ENCODE results near the gene ADAMTS18.

The ADAMTS18 gene

DNA sequence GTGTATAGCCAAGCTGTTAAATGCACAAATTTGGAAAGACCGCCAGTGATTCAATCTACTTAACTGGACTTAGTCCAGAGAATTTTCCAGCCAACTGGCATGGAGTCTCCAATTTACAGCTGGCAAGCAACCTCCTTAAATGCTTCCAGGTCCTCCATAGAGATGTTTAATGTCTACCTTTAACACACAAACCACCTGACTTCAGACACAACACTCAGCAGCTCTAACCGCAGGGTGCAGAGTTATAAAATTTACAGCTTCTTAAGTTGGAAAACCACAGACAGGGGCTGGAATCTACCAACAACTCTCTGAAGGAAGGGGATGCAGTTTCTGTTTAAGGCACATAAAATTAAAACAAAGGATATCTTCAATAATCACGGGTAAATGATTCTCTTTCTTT, 128.8 kb downstream of the ADAMTS18 start (continued):
- TF ChIP-seq, protein P1, sequence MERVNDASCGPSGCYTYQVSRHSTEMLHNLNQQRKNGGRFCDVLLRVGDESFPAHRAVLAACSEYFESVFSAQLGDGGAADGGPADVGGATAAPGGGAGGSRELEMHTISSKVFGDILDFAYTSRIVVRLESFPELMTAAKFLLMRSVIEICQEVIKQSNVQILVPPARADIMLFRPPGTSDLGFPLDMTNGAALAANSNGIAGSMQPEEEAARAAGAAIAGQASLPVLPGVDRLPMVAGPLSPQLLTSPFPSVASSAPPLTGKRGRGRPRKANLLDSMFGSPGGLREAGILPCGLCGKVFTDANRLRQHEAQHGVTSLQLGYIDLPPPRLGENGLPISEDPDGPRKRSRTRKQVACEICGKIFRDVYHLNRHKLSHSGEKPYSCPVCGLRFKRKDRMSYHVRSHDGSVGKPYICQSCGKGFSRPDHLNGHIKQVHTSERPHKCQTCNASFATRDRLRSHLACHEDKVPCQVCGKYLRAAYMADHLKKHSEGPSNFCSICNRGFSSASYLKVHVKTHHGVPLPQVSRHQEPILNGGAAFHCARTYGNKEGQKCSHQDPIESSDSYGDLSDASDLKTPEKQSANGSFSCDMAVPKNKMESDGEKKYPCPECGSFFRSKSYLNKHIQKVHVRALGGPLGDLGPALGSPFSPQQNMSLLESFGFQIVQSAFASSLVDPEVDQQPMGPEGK (tag by site-specific recombination; IDR thresholded peaks at IDR 0.05) = no peak
- TF ChIP-seq BCL11A (tag by site-specific recombination; IDR thresholded peaks at IDR 0.05; ENCODE audit: low read depth) (no peak), ZNF600 (tag by site-specific recombination; IDR thresholded peaks at IDR 0.05) (no peak), KLF7 (tag by site-specific recombination; IDR thresholded peaks at IDR 0.05; ENCODE audit: borderline replicate concordance) (no peak), ZNF785 (tag by site-specific recombination; IDR thresholded peaks at IDR 0.05) (no peak), KLF17 (tag by site-specific recombination; IDR thresholded peaks at IDR 0.05) (no peak), ZXDB (tag by site-specific recombination; IDR thresholded peaks at IDR 0.05) (peak; percentile 87), ZNF19 (tag by site-specific recombination; IDR thresholded peaks at IDR 0.05; ENCODE audit: low read depth) (no peak), ZNF174 (tag by site-specific recombination; IDR thresholded peaks at IDR 0.05) (no peak), ZNF2 (tag by site-specific recombination; IDR thresholded peaks at IDR 0.05) (no peak), HOXD13 (CRISPR knock-in tag; IDR thresholded peaks at IDR 0.05; ENCODE audit: borderline replicate concordance) (0 out of 2 replicates have a peak, but pooled peaks have one; percentile 29), SCRT2 (tag by site-specific recombination; IDR thresholded peaks at IDR 0.05) (no peak), HIC1 (tag by site-specific recombination; IDR thresholded peaks at IDR 0.05) (peak; percentile 36; the same call in 1 of the 2 replicates), ZNF707 (tag by site-specific recombination; IDR thresholded peaks at IDR 0.05) (no peak), SP7 (tag by site-specific recombination; IDR thresholded peaks at IDR 0.05) (peak; percentile 75), ZNF155 (tag by site-specific recombination; IDR thresholded peaks at IDR 0.05) (no peak), ZSCAN23 (tag by site-specific recombination; IDR thresholded peaks at IDR 0.05) (no peak), ZSCAN16 (tag by site-specific recombination; IDR thresholded peaks at IDR 0.05) (no peak), ZNF362 (tag by site-specific recombination; IDR thresholded peaks at IDR 0.05) (no peak)
- TF ChIP-seq, protein P2, sequence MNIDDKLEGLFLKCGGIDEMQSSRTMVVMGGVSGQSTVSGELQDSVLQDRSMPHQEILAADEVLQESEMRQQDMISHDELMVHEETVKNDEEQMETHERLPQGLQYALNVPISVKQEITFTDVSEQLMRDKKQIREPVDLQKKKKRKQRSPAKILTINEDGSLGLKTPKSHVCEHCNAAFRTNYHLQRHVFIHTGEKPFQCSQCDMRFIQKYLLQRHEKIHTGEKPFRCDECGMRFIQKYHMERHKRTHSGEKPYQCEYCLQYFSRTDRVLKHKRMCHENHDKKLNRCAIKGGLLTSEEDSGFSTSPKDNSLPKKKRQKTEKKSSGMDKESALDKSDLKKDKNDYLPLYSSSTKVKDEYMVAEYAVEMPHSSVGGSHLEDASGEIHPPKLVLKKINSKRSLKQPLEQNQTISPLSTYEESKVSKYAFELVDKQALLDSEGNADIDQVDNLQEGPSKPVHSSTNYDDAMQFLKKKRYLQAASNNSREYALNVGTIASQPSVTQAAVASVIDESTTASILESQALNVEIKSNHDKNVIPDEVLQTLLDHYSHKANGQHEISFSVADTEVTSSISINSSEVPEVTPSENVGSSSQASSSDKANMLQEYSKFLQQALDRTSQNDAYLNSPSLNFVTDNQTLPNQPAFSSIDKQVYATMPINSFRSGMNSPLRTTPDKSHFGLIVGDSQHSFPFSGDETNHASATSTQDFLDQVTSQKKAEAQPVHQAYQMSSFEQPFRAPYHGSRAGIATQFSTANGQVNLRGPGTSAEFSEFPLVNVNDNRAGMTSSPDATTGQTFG (tag by site-specific recombination; IDR thresholded peaks at IDR 0.05; ENCODE audit: borderline replicate concordance) = no peak
- TF ChIP-seq, protein P3, sequence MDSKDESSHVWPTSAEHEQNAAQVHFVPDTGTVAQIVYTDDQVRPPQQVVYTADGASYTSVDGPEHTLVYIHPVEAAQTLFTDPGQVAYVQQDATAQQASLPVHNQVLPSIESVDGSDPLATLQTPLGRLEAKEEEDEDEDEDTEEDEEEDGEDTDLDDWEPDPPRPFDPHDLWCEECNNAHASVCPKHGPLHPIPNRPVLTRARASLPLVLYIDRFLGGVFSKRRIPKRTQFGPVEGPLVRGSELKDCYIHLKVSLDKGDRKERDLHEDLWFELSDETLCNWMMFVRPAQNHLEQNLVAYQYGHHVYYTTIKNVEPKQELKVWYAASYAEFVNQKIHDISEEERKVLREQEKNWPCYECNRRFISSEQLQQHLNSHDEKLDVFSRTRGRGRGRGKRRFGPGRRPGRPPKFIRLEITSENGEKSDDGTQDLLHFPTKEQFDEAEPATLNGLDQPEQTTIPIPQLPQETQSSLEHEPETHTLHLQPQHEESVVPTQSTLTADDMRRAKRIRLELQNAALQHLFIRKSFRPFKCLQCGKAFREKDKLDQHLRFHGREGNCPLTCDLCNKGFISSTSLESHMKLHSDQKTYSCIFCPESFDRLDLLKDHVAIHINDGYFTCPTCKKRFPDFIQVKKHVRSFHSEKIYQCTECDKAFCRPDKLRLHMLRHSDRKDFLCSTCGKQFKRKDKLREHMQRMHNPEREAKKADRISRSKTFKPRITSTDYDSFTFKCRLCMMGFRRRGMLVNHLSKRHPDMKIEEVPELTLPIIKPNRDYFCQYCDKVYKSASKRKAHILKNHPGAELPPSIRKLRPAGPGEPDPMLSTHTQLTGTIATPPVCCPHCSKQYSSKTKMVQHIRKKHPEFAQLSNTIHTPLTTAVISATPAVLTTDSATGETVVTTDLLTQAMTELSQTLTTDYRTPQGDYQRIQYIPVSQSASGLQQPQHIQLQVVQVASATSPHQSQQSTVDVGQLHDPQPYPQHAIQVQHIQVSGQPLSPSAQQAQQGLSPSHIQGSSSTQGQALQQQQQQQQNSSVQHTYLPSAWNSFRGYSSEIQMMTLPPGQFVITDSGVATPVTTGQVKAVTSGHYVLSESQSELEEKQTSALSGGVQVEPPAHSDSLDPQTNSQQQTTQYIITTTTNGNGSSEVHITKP (tag by site-specific recombination; IDR thresholded peaks at IDR 0.05) = peak; percentile 95

All from HEK293 (cell line).